MCF 10A (cell line): ENCODE data around the gene MRGPRE. TPM values are rescaled to one million over a fixed set of nuclear protein-coding genes. Genes with fewer than 3 reads are reported as not detected.

Source experiments
- BruUV-seq: library from RNA; stranded (reverse); fragments of 400-500 nt; replicated peaks from 2 replicates; lab custom pipeline; 2021; lab: Mats Ljungman, UMichigan
- CTCF ChIA-PET: fragments of 300-600 bp; sonication (Branson Sonifier 250); formaldehyde crosslinking; extraction: SDS; loops from one replicate; lab custom pipeline; 2021; ENCODE audit warnings: antibody characterized with exemption, inconsistent platforms; lab: Yijun Ruan, JAX
- POLR2A ChIA-PET: fragments of 300-600, 350-650 bp; sonication (Branson Sonifier 250); formaldehyde crosslinking; extraction: SDS; loops from one replicate; lab custom pipeline; 2020; ENCODE audit warnings: antibody characterized with exemption, inconsistent platforms; lab: Yijun Ruan, JAX
- DNase-seq: peaks from one replicate; pipeline ENCODE4 v3.0.0-alpha.2; 2018; ENCODE audit not compliant: unreplicated experiment
- H3K27ac Mint-ChIP-seq: one replicate; pipeline ENCODE4 v1.8.0; 2022; ENCODE audit warnings: mild to moderate bottlenecking, low read depth, mixed read lengths; ENCODE audit not compliant: unreplicated experiment
- H3K27me3 Mint-ChIP-seq: one replicate; pipeline ENCODE4 v1.8.0; 2022; ENCODE audit warnings: mixed read lengths; ENCODE audit not compliant: insufficient read depth, unreplicated experiment
- H3K36me3 Mint-ChIP-seq: one replicate; pipeline ENCODE4 v1.8.0; 2022; ENCODE audit warnings: mild to moderate bottlenecking, moderate library complexity, mixed read lengths; ENCODE audit not compliant: insufficient read depth, unreplicated experiment
- H3K4me1 Mint-ChIP-seq: one replicate; pipeline ENCODE4 v1.8.0; 2022; ENCODE audit warnings: mixed read lengths; ENCODE audit not compliant: insufficient read depth, unreplicated experiment
- H3K4me3 Mint-ChIP-seq: one replicate; pipeline ENCODE4 v1.8.0; 2022; ENCODE audit warnings: mild to moderate bottlenecking, moderate library complexity, mixed read lengths; ENCODE audit not compliant: unreplicated experiment
- H3K9me3 Mint-ChIP-seq: one replicate; pipeline ENCODE4 v1.8.0; 2022; ENCODE audit warnings: mixed read lengths; ENCODE audit not compliant: unreplicated experiment
- CTCF ChIP-seq: fragments of 200-600 bp; IDR thresholded peaks from one replicate; pipeline ENCODE4 v1.8.0; 2022; ENCODE audit warnings: antibody characterized with exemption, mild to moderate bottlenecking; ENCODE audit not compliant: unreplicated experiment
- intact Hi-C: fragments of 100-400 bp; cut with micrococcal nuclease; formaldehyde crosslinking; loops from 2 replicates; pipeline ENCODE4 v1.14.1; 2022
- total RNA-seq: library from RNA; stranded (reverse); gene quantifications from 2 replicates; pipeline ENCODE4 v1.2.3, GENCODE V29; 2022

Gene MRGPRE
- total RNA-seq, 1 experiment from 2014 or later = not detected

- no peak overlapping the region for H3K4me3 Mint-ChIP-seq
- no peak overlapping the region for H3K27ac Mint-ChIP-seq
- no peaks in the 10 kb centered on the region for H3K9me3 Mint-ChIP-seq
- DNase-seq = no peak
- H3K4me1 Mint-ChIP-seq = no peaks in the 10 kb centered on the region
- ChIA-PET CTCF (interaction anchor here (1.4 kb wide), 1 partner anchor 17 kb away, joined by 6 read pairs; no protein-coding TSS in a partner anchor), POLR2A (no interaction called here)
- peaks cover 36% of the 10 kb centered on the region for H3K27me3 Mint-ChIP-seq
- TF ChIP-seq CTCF = no peak
- intact Hi-C loops = no loop called here
- BruUV-seq = no TSS peak
- no peaks in the 10 kb centered on the region for H3K36me3 Mint-ChIP-seq
These were observed 34.2 kb downstream of the MRGPRE start for GRCh38 chr11:3197878-3198528.

- TF ChIP-seq CTCF = no peak
- POLR2A ChIA-PET = interaction anchor here (0.6 kb wide), 1 partner anchor 13 kb away, joined by 3 read pairs; no protein-coding TSS in a partner anchor
- Mint-ChIP-seq H3K27ac (no peak overlapping the region), H3K4me1 (no peaks in the 10 kb centered on the region), H3K4me3 (no peak overlapping the region), H3K27me3 (peaks cover 27% of the 10 kb centered on the region), H3K9me3 (no peaks in the 10 kb centered on the region), H3K36me3 (no peaks in the 10 kb centered on the region)
- intact Hi-C loops = no loop called here
- CTCF ChIA-PET = interaction anchor here (0.6 to 1.4 kb wide), 2 partner anchors 18 to 37 kb away, joined by 3 to 6 read pairs; no protein-coding TSS in a partner anchor
- DNase-seq = no peak
- no TSS peak for BruUV-seq
These were observed 35.0 kb downstream of the MRGPRE start for GRCh38 chr11:3197044-3197695.

GRCh38 chr11:3196161-3197043 lies 35.8 kb downstream of the MRGPRE start:
- intact Hi-C loops = no loop called here
- DNase-seq = no peak
- CTCF ChIA-PET = interaction anchor here (0.6 to 1.4 kb wide), 3 partner anchors 19 to 1205 kb away, joined by 3 to 6 read pairs (median 4); no protein-coding TSS in a partner anchor
- Mint-ChIP-seq H3K4me1 (no peaks in the 10 kb centered on the region), H3K27me3 (peaks cover 20% of the 10 kb centered on the region), H3K4me3 (no peak overlapping the region), H3K36me3 (no peaks in the 10 kb centered on the region), H3K9me3 (no peaks in the 10 kb centered on the region), H3K27ac (no peak overlapping the region)
- TF ChIP-seq CTCF = no peak
- POLR2A ChIA-PET = interaction anchor here (0.6 to 0.8 kb wide), 2 partner anchors 14 to 27 kb away, joined by 3 read pairs; no protein-coding TSS in a partner anchor
- no TSS peak for BruUV-seq
